Ectodermal cell (in vitro differentiated cells): ENCODE measurements around the gene TCEAL1.
A peak's percentile ranks its signal among the peaks of the same experiment; 100 is the strongest.

Experiments
- H3K27ac ChIP-seq: 2 replicates; pipeline ENCODE4 v1.7.0; 2013; ENCODE audit warnings: mild to moderate bottlenecking, low read depth, low read length; ENCODE audit not compliant: insufficient read depth, poor library complexity, severe bottlenecking
- H3K27me3 ChIP-seq: 2 replicates; pipeline ENCODE4 v1.7.0; 2013; ENCODE audit warnings: mild to moderate bottlenecking, low read length; ENCODE audit not compliant: insufficient read depth, control insufficient read depth, poor library complexity, severe bottlenecking
- H3K36me3 ChIP-seq: one replicate; pipeline ENCODE4 v1.7.0; 2013; ENCODE audit warnings: low read length; ENCODE audit not compliant: control insufficient read depth, insufficient read depth
- H3K4me1 ChIP-seq: one replicate; pipeline ENCODE4 v1.7.0; 2013; ENCODE audit warnings: low read length; ENCODE audit not compliant: control insufficient read depth, insufficient read depth
- H3K4me3 ChIP-seq: 2 replicates; pipeline ENCODE4 v1.7.0; 2013; ENCODE audit warnings: low read depth, low read length, control low read depth; ENCODE audit not compliant: insufficient read depth
- H3K9me3 ChIP-seq: 2 replicates; pipeline ENCODE4 v1.7.0; 2013; ENCODE audit warnings: mild to moderate bottlenecking, low read length, moderate library complexity; ENCODE audit not compliant: control insufficient read depth
- WGBS, 2 experiments: methylation state at CpG; one replicate each; pipeline ENCODE4 v1.1.7; 2013; ENCODE audit warnings: missing lambda C conversion rate in 2 of 2; 5-methylcytosine and 5-hydroxymethylcytosine counted together

Gene TCEAL1

DNA sequence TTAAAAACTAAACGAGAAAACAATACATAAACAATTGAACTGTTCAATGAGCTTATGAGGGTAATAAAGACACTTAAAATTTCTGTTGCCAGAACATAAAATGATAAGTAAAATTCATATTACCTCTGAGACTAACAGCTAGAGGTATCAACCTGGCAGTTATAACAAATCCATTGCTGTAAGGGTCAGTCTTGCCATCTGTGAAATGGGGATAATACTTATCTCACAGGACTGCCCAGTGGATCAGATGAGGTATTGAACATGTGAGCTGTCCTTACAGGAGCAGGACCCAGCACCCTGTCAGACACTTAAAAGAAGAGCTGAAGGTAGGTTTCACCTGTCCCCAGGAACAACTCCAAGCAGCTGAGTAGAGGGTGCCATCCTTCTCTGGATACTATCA lies 18.5 kb upstream of the TCEAL1 start:
- Histone ChIP-seq H3K4me3 (no peak overlapping the region), H3K27ac (no peak overlapping the region), H3K4me1 (no peaks in the 10 kb centered on the region), H3K9me3 (no peaks in the 10 kb centered on the region), H3K36me3 (no peaks in the 10 kb centered on the region), H3K27me3 (peaks cover 6% of the 10 kb centered on the region)
- WGBS, 2 experiments = no CpG with 5 or more reads among the region's 1 CpG

DNA sequence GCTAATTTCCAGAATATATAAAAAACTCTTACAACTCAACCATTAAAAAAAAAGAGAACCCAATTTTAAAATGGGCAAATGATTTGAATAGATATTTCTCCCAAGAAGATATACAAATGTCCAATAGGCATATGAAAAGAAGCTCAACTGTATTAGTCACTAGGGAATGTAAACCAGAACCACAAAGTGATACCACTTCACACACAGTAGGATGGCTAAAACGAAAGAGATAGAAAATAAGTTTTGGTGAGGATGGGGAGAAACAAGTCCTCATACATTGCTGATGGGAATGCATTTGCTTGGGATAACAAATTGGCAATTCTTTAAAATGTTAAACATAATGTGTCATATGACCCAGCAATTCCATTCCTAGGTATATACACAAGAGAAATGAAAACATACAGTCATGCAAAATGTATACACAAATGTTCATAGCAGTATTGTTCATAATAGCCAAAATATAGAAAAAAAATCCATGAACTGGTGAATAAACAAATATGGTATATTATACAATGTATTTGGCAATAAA lies 15.3 kb upstream of the TCEAL1 start:
- WGBS, 2 experiments = 83% methylated on average over 1 of the region's 1 CpG; no CpG with 5 or more reads in 1 of the 2 experiments

DNA sequence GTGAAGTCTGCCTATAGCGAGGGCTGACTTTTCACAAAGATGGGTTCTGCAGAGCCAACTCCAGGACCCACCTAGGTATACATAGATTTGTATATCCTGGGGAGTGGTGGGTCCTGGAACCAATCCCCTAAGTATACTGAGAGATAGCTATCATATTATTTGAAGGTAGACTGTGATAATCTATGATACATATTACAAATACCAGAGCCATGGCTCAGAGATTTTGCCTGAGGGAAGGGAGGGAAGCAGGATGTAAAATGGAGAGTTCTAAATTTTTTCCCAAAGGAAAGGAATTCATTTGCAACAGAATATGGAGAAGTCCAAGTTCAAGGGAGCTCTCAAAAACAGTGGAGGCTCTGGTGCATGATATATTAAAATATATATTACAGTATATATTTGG lies 13.8 kb upstream of the TCEAL1 start:
- Histone ChIP-seq H3K27ac (no peak overlapping the region), H3K4me3 (no peak overlapping the region), H3K9me3 (no peaks in the 10 kb centered on the region), H3K36me3 (no peaks in the 10 kb centered on the region), H3K4me1 (no peaks in the 10 kb centered on the region), H3K27me3 (no peaks in the 10 kb centered on the region)
- WGBS, 2 experiments = 83 to 100% methylated on average over 1 of the region's 1 CpG

More for the DNA sequence above, 15.3 kb upstream of the TCEAL1 start:
- Histone ChIP-seq H3K27me3 (no peaks in the 10 kb centered on the region), H3K27ac (no peak overlapping the region), H3K9me3 (no peaks in the 10 kb centered on the region), H3K4me1 (no peaks in the 10 kb centered on the region), H3K4me3 (no peak overlapping the region), H3K36me3 (no peaks in the 10 kb centered on the region)

DNA sequence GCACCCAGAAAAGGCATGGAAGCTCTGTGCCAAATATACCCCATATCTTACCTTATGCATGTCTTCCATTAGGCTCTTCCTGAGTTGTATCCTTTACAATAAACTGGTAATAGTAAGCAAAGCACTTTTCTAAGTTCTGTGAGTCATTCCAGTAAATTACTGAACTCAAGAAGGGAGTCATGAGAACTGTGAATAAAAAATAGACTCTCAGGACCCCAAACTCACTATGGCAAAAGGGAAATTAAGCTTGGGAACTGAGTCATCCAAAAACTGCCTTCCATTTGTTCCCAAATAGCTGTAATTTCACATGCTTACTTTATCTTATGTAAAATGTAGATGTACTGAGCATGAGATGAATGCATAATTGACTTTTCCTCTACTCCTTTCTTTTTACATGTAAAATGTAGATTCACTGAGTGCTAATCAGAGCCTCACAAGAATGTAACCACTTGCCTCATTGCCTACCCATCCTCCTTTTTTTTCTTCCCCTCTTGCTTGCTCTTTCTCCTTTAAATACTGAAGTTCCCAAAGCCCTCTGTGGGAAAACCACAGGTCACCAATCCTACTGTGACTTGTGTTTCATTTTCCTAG lies 12.9 kb upstream of the TCEAL1 start:
- Histone ChIP-seq H3K4me3 (no peak overlapping the region), H3K4me1 (no peaks in the 10 kb centered on the region), H3K9me3 (no peaks in the 10 kb centered on the region), H3K27ac (no peak overlapping the region), H3K27me3 (no peaks in the 10 kb centered on the region), H3K36me3 (no peaks in the 10 kb centered on the region)

DNA sequence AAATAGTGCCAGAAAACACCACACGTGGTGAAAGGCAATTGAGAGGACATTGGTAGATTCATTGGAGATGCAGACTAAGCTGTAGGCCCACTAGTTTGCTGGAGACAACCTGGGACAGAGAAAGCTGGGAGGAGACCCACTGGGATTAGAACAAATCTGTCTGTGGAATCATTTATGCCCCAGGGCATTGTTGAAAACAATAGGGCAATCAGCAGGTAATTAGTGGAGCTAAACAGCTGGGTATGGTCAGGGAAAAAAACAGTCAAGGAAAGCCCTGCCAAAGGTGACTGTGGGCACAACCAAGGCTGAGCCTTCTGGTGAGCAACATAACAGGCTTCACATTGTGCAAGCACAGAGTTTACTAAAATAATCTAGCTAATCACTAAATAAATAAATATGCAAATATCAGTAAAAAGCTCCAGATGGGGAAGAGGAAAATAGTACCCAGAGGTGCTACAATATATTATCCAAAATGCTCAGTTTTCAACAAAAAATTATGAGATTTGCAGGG lies 12.0 kb upstream of the TCEAL1 start:
- Histone ChIP-seq H3K27me3 (no peaks in the 10 kb centered on the region), H3K36me3 (no peaks in the 10 kb centered on the region), H3K27ac (no peak overlapping the region), H3K9me3 (no peaks in the 10 kb centered on the region), H3K4me1 (no peaks in the 10 kb centered on the region), H3K4me3 (no peak overlapping the region)
- 27 to 37% methylated on average over 1 of the region's 1 CpG for WGBS, 2 experiments

DNA sequence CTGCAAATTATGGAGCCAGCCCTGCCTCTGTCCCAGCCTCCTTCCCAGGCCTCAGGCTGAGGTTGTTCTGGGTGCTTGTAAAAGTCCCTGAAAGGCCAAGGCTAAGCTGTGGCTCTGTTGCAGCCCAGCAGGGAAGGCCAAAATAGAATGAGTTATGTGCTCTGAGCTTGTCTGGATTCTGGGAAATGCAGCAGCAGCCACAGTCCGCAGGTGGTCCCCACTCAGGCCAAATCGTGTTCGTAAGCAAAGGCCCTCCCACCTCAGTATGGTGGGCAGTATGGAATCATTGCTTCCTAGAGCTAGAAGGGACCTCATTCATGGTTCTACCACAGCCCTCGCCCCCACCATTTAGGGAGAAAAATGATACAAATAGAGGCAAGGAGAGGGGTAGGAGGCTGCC lies 4.7 kb upstream of the TCEAL1 start:
- 44 to 69% methylated on average over 3 to 4 of the region's 4 CpGs for WGBS, 2 experiments
- H3K9me3 ChIP-seq = no peaks in the 10 kb centered on the region
- no peak overlapping the region for H3K27ac ChIP-seq
- H3K4me1 ChIP-seq = no peaks in the 10 kb centered on the region
- H3K36me3 ChIP-seq = no peaks in the 10 kb centered on the region
- no peaks in the 10 kb centered on the region for H3K27me3 ChIP-seq
- H3K4me3 ChIP-seq = no peak overlapping the region

DNA sequence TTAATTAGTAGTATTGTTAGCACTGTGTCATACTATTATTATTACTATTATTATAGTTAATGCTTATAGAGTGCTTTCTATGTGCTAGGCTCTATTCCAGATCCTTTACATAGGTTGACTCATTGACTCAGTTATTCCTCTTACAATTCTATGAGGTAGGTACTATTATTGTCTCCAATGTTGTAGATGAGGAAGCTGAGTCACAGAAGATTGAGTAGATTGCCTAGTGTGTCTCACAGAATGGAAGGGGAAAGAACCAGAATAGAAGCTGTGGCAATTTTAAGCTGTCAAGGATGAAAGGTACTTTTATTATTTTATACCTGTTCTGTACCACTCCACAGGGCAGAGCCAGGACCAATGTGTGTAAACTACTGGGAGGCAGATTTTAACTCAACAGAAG lies 1.9 kb upstream of the TCEAL1 start:
- H3K27ac ChIP-seq = no peak overlapping the region
- H3K4me3 ChIP-seq = no peak overlapping the region
- no peaks in the 10 kb centered on the region for H3K36me3 ChIP-seq
- H3K4me1 ChIP-seq = no peaks in the 10 kb centered on the region
- H3K27me3 ChIP-seq = no peaks in the 10 kb centered on the region
- H3K9me3 ChIP-seq = no peaks in the 10 kb centered on the region

DNA sequence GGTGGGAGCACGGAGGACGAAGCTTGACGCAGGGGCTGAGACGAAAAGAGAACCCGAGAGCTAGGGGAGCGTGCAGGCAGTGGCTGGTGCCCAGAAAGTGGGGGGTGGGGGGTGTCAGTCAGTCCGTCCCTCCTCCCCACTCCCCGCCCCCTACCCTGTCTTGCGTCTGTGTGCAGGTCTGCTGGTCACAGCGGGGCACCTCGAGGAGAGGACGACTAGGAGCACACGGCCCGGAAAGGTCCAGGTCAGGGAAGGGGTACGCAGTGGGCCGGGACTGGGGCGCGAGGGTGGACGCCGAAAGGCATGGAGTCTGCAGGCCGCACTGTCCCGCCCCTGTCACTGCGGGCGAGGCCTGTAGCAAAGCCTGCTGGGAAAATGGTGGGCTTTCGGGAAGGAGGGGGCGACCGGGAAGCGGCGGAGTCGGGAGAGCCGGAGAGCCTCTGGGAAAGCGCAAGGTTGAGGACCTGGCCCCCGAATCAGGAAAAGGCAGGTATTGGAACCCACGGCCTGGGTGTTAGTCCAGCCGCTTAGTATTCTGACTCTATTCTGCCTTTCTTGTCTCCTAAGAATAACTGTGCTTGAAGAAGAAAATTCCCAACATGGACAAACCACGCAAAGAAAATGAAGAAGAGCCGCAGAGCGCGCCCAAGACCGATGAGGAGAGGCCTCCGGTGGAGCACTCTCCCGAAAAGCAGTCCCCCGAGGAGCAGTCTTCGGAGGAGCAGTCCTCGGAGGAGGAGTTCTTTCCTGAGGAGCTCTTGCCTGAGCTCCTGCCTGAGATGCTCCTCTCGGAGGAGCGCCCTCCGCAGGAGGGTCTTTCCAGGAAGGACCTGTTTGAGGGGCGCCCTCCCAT lies 769 bp downstream of the TCEAL1 start:
- H3K4me1 ChIP-seq = no peaks in the 10 kb centered on the region
- H3K36me3 ChIP-seq = no peaks in the 10 kb centered on the region
- H3K9me3 ChIP-seq = no peaks in the 10 kb centered on the region
- 0% methylated on average over 49 of the region's 49 CpGs for WGBS, 2 experiments
- peak overlapping the region; percentile 80 for H3K27ac ChIP-seq
- peak overlapping the region; percentile 66 for H3K4me3 ChIP-seq
- H3K27me3 ChIP-seq = no peaks in the 10 kb centered on the region

DNA sequence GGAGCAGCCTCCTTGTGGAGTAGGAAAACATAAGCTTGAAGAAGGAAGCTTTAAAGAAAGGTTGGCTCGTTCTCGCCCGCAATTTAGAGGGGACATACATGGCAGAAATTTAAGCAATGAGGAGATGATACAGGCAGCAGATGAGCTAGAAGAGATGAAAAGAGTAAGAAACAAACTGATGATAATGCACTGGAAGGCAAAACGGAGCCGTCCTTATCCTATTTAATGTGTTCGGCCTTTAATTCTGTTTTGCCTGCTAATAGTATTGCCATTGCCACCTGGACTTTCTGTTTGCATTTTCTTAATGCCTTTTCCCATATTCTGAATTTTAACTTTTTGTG lies 1.4 kb downstream of the TCEAL1 start:
- Histone ChIP-seq H3K9me3 (no peaks in the 10 kb centered on the region), H3K27me3 (no peaks in the 10 kb centered on the region), H3K27ac (peak overlapping the region; percentile 80), H3K4me3 (peak overlapping the region; percentile 66), H3K36me3 (no peaks in the 10 kb centered on the region), H3K4me1 (no peaks in the 10 kb centered on the region)
- 29 to 36% methylated on average over 6 of the region's 6 CpGs for WGBS, 2 experiments

DNA sequence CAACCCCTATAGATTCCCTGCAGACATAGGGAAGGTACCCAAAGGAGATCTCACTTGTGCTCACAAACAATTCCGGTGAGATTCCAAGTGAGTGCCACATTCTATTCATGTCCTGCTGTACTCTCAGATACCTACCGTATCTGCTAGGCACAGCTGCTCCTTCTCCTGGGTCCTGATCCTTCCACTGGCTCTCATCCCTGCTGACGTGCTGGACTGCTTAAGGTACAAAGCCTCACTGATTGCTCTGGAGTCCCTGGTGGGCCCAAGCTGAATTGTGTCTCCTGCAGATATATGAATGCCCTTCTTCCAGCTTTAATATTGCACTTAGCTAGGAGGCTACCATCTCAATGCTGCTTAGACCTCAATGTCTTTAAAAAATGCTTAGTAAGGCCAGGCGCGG lies 2.4 kb downstream of the TCEAL1 start:
- H3K4me3 ChIP-seq = no peak overlapping the region
- no peaks in the 10 kb centered on the region for H3K9me3 ChIP-seq
- WGBS, 2 experiments = 88 to 95% methylated on average over 5 of the region's 5 CpGs
- no peaks in the 10 kb centered on the region for H3K36me3 ChIP-seq
- no peaks in the 10 kb centered on the region for H3K4me1 ChIP-seq
- H3K27ac ChIP-seq = no peak overlapping the region
- H3K27me3 ChIP-seq = no peaks in the 10 kb centered on the region
